AG04449 (cell line): Measurements from ENCODE around the gene EIF3B.
A peak's percentile ranks its signal among the peaks of the same experiment; 100 is the strongest.
"Not testable (repeated sequence)": the region's sequence is repeated elsewhere in the genome, so short reads cannot be mapped to it uniquely, and the experiment has no call there.

ENCODE experiments used
- CTCF ChIA-PET: fragments of 350-600 bp; formaldehyde crosslinking; extraction: SDS; loops from one replicate; lab custom pipeline; 2021; ENCODE audit warnings: antibody characterized with exemption; lab: Yijun Ruan, JAX
- POLR2A ChIA-PET: fragments of 400-600, 350-600 bp; formaldehyde crosslinking; extraction: SDS; loops from one replicate; lab custom pipeline; 2020; ENCODE audit warnings: antibody characterized with exemption, inconsistent platforms; lab: Yijun Ruan, JAX
- DNase-seq: peaks from one replicate; pipeline ENCODE4 v3.0.0-alpha.2; 2010; ENCODE audit warnings: low read depth, low spot score
- H3K4me3 ChIP-seq: 2 replicates; pipeline ENCODE4 v1.5.1; 2011; ENCODE audit warnings: low read depth, mild to moderate bottlenecking, control low read depth, low read length
- CTCF ChIP-seq: IDR thresholded peaks from one replicate; pipeline ENCODE4 v1.5.1; 2011; ENCODE audit warnings: mild to moderate bottlenecking, moderate library complexity, low read length, control low read depth, inconsistent platforms; ENCODE audit not compliant: insufficient read depth; ENCODE audit errors: missing control alignments

EIF3B gene

GRCh38 chr7:2313450-2314208 is 41.0 kb upstream of the EIF3B start:
- POLR2A ChIA-PET = interaction anchor here (0.7 kb wide), 1 partner anchor 157 kb away, joined by 4 read pairs; no protein-coding TSS in a partner anchor
- no peak for TF ChIP-seq CTCF
- CTCF ChIA-PET = interaction anchor here (1.7 kb wide), 1 partner anchor 34 kb away, joined by 4 read pairs; no protein-coding TSS in a partner anchor
- no peak for DNase-seq
- H3K4me3 ChIP-seq = peak overlapping the region; percentile 89

GRCh38 chr7:2314209-2314955 is 40.2 kb upstream of the EIF3B start, which contains the start of gene SNX8:
TSS of gene SNX8 (minus strand) at chr7:2314441. CDS start at chr7:2314421, 20 bp downstream.
- peak within 1 kb of the TSS; percentile 89 for H3K4me3 ChIP-seq
- ChIA-PET POLR2A (no interaction called here), CTCF (no interaction called here)
- DNase-seq = no peak
- TF ChIP-seq CTCF = no peak

- CTCF ChIA-PET = not testable (repeated sequence)
These were observed 39.6 kb upstream of the EIF3B start for GRCh38 chr7:2314956-2315530.

GRCh38 chr7:2315787-2316186 is 38.8 kb upstream of the EIF3B start:
- TF ChIP-seq CTCF = no peak
- POLR2A ChIA-PET = no interaction called here
- no peak for DNase-seq
- H3K4me3 ChIP-seq = no peak overlapping the region
- CTCF ChIA-PET = no interaction called here

More at GRCh38 chr7:2314956-2315530, 39.6 kb upstream of the EIF3B start:
- POLR2A ChIA-PET, DNase-seq: not testable (repeated sequence)
- H3K4me3 ChIP-seq = peak overlapping the region; percentile 70

GRCh38 chr7:2316578-2316977 is 38.0 kb upstream of the EIF3B start:
- DNase-seq = no peak
- no peak overlapping the region for H3K4me3 ChIP-seq
- no peak for TF ChIP-seq CTCF
- ChIA-PET POLR2A (no interaction called here), CTCF (interaction anchor here (1.3 kb wide), 1 partner anchor 31 kb away, joined by 3 read pairs; no protein-coding TSS in a partner anchor)

GRCh38 chr7:2317556-2318293 is 36.9 kb upstream of the EIF3B start:
- CTCF ChIA-PET = interaction anchor here (1.3 kb wide), 1 partner anchor 30 kb away, joined by 3 read pairs; no protein-coding TSS in a partner anchor
- no peak for TF ChIP-seq CTCF
- POLR2A ChIA-PET = interaction anchor here (1.7 kb wide), 1 partner anchor 36 kb away, joined by 4 read pairs; the partner anchor contains the start of gene EIF3B
- H3K4me3 ChIP-seq = no peak overlapping the region
- no peak for DNase-seq
